HepG2 (cell line): ENCODE results near the gene PSENEN. TPM values are rescaled to one million over a fixed set of nuclear protein-coding genes. Genes with fewer than 3 reads are reported as not detected.

Experiments
- AKAP8 ChIP-seq: sonication (generic); formaldehyde crosslinking; IDR thresholded peaks from 2 replicates; pipeline ENCODE4 v1.5.1; 2020; ENCODE audit warnings: mild to moderate bottlenecking, missing genetic modification reagents
- EP300 ChIP-seq, 3 experiments: sonication (generic) in 1 of 3; formaldehyde crosslinking in 1 of 3; IDR thresholded peaks; 2 replicates each; pipeline versions ENCODE4 v1.5.1 to v1.6.1; 2011 to 2020; ENCODE audit warnings: low read depth in 2 of 3, low read length in 2 of 3, borderline replicate concordance in 1 of 3, improper control_type of control experiment in 1 of 3, mild to moderate bottlenecking in 1 of 3, missing genetic modification reagents in 1 of 3, moderate library complexity in 1 of 3
- HMG20B ChIP-seq: conservative IDR thresholded peaks from 2 replicates; pipeline ENCODE4 v1.6.1; 2016; ENCODE audit warnings: missing genetic modification reagents, missing compliant biosample characterization
- IKZF5 ChIP-seq: IDR thresholded peaks from 2 replicates; pipeline ENCODE4 v1.6.1; 2018; ENCODE audit warnings: missing genetic modification reagents, mild to moderate bottlenecking, missing compliant biosample characterization
- KAT2B ChIP-seq: fragments of 150-350 bp; IDR thresholded peaks from 2 replicates; pipeline ENCODE4 v1.6.1; 2014; ENCODE audit warnings: low read depth, low read length, borderline replicate concordance
- KDM5A ChIP-seq: fragments of 200-600 bp; sonication (generic); IDR thresholded peaks from 2 replicates; pipeline ENCODE4 v1.7.0; 2018; ENCODE audit warnings: antibody characterized with exemption, mild to moderate bottlenecking, low read length, borderline replicate concordance
- PLRG1 ChIP-seq: fragments of 450-650 bp; conservative IDR thresholded peaks from 2 replicates; pipeline ENCODE4 v1.6.1; 2016
- RBFOX2 ChIP-seq: fragments of 200-400 bp; formaldehyde crosslinking; IDR thresholded peaks from 2 replicates; pipeline ENCODE4 v1.6.1; 2017; ENCODE audit warnings: low read depth, mild to moderate bottlenecking, low read length
- RFXANK ChIP-seq: IDR thresholded peaks from 2 replicates; pipeline ENCODE4 v1.6.1; 2016
- SKI ChIP-seq: fragments of 450-650 bp; IDR thresholded peaks from one replicate; pipeline ENCODE4 v1.6.1; 2018; ENCODE audit warnings: mild to moderate bottlenecking; ENCODE audit not compliant: partially characterized antibody
- THAP8 ChIP-seq: sonication (generic); formaldehyde crosslinking; IDR thresholded peaks from 2 replicates; pipeline ENCODE4 v1.5.1; 2020; ENCODE audit warnings: missing genetic modification reagents, mild to moderate bottlenecking, borderline replicate concordance
- ZBTB33 ChIP-seq: sonication (generic); formaldehyde crosslinking; IDR thresholded peaks from 2 replicates; pipeline ENCODE4 v1.4.0; 2020; ENCODE audit warnings: missing genetic modification reagents
- ZBTB42 ChIP-seq: sonication (generic); formaldehyde crosslinking; IDR thresholded peaks from 2 replicates; pipeline ENCODE4 v1.5.0; 2020; ENCODE audit warnings: mild to moderate bottlenecking, missing genetic modification reagents
- ZFP91 ChIP-seq: sonication (generic); formaldehyde crosslinking; IDR thresholded peaks from 2 replicates; pipeline ENCODE4 v1.9.0; 2022; ENCODE audit warnings: missing genetic modification reagents, mild to moderate bottlenecking, borderline replicate concordance
- ZIK1 ChIP-seq: sonication (generic); formaldehyde crosslinking; IDR thresholded peaks from 2 replicates; pipeline ENCODE4 v1.5.0; 2020; ENCODE audit warnings: mild to moderate bottlenecking, low read depth, missing genetic modification reagents, borderline replicate concordance
- ZMAT3 ChIP-seq: sonication (generic); formaldehyde crosslinking; conservative IDR thresholded peaks from 2 replicates; pipeline ENCODE4 v1.7.0; 2021; ENCODE audit warnings: missing genetic modification reagents
- ZNF354B ChIP-seq: sonication (generic); formaldehyde crosslinking; IDR thresholded peaks from 2 replicates; pipeline ENCODE4 v1.8.0; 2022; ENCODE audit warnings: mild to moderate bottlenecking, missing genetic modification reagents
- ZNF570 ChIP-seq: sonication (generic); formaldehyde crosslinking; IDR thresholded peaks from 2 replicates; pipeline ENCODE4 v1.4.0; 2020; ENCODE audit warnings: mild to moderate bottlenecking, missing genetic modification reagents, borderline replicate concordance
- ZNF639 ChIP-seq: conservative IDR thresholded peaks from 2 replicates; pipeline ENCODE4 v1.6.1; 2018; ENCODE audit warnings: missing genetic modification reagents
- ZNF800 ChIP-seq: sonication (generic); formaldehyde crosslinking; IDR thresholded peaks from 2 replicates; pipeline ENCODE4 v1.4.0; 2020; ENCODE audit warnings: missing genetic modification reagents
- polyA plus RNA-seq, 8 experiments: library from polyadenylated mRNA; depleted of rRNA in 3 of 8; stranded (reverse) in 7 of 8; unstranded in 1 of 8; fragments of >200 nt; fragmentation: Illumina TruSeq in 4 of 8; extraction: Trizol in 4 of 8; gene quantifications; 2 replicates each; pipeline versions ENCODE4 v1.2.1 to v1.2.3, GENCODE V29; 2011 to 2016; ENCODE audit warnings: low read depth in 4 of 8, missing spikeins in 1 of 8, mixed read lengths in 1 of 8; ENCODE audit not compliant: insufficient read depth in 1 of 8
- total RNA-seq, 5 experiments: library from RNA; depleted of rRNA; stranded (reverse); fragments of >200 nt; fragmentation: Illumina TruSeq; extraction: Trizol; gene quantifications; 2 replicates each; pipeline ENCODE4 v1.2.3, GENCODE V29; 2016; ENCODE audit warnings: low read depth in 1 of 5

PSENEN gene
- total and polyA plus RNA-seq, 2 of the 13 experiments (the other 11 are each of a cell fraction or from before 2014, with no cell fraction given) = 16.9 to 34.2 TPM

GRCh38 chr19:35702223-35703012 lies 43.0 kb upstream of the PSENEN start (continued):
- TF ChIP-seq ZNF639 (CRISPR knock-in tag) (no peak), ZBTB42 (CRISPR knock-in tag) (no peak), KDM5A (no peak), SKI (no peak), IKZF5 (CRISPR knock-in tag) (0 out of 2 replicates have a peak, but pooled peaks have one; percentile 17), RFXANK (CRISPR knock-in tag) (0 out of 2 replicates have a peak, but pooled peaks have one; percentile 44), ZFP91 (CRISPR knock-in tag) (peak; percentile 84; the same call in 1 of the 2 replicates), KAT2B (no peak), ZIK1 (CRISPR knock-in tag) (no peak), THAP8 (CRISPR knock-in tag) (no peak), HMG20B (CRISPR knock-in tag) (no peak), ZNF570 (CRISPR knock-in tag) (no peak), ZBTB33 (CRISPR knock-in tag) (no peak), PLRG1 (no peak), AKAP8 (CRISPR knock-in tag) (no peak), ZNF800 (no peak; the same call in 1 of the 2 replicates), ZNF354B (CRISPR knock-in tag) (no peak), RBFOX2 (peak; percentile 60; the same call in 1 of the 2 replicates), EP300 (IDR thresholded peaks at IDR 0.05; ENCODE audit: low read depth in 2 of 2, low read length in 2 of 2) (no peak), EP300 (CRISPR knock-in tag; IDR thresholded peaks at IDR 0.05; ENCODE audit: borderline replicate concordance) (no peak), ZMAT3 (peak; percentile 66; the same call in 1 of the 2 replicates)
